Activated naive CD4-positive, alpha-beta T cell treated with anti-CD3 and anti-CD28 coated beads, Interleukin-2, amount 50 U/mL, for 16 hours (primary cell): Measurements from ENCODE around the gene ISY1.
"Not testable (repeated sequence)": the region's sequence is repeated elsewhere in the genome, so short reads cannot be mapped to it uniquely, and the experiment has no call there.

Source experiments
- DNase-seq: peaks from one replicate; pipeline ENCODE4 v3.0.0-alpha.2; 2020

ISY1 gene

DNA sequence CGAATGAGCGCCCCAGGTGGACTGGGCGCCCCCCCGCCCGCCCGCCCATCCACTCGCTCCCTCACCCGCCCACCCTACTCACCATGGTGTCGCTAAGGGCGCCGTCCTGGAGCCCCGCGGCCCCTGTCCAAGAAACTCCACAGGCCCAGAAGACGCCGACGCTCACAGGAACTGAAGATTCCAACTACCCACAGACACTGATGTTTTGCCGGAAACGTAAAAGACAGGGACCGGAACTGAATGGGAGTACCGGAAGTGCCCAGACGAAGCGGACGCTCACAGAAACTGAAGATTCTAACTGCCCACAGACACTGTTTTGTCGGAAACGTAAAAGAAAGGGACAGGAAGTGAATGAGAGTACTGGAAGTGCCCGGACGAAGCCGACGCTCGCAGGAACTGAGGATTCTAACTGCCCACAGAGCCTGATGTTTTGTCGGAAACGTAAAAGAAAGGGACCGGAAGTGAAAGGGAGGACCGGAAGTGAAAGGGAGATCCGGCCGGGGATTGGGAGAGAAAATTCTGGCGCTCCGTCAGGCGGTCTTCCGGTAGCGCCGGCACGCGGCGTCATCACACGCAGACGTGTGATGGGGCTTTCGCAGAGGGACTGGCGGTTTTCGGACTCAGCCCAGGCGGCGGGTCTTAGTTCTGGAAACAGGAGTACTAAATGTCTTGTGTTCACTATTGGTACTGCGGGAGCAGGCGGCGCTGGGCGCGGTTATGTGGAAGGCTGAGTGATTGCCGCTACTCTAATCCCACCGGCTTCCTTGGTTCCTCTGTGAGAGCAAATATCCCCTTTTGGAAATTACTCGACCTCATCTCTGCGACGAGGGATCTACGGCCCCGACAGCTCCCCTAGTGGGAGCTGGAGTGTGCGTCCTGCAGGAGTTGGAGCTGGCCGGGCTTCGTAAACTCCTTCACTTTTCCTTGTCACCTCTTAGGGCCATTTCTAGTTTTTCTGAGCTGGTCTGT is at the start of gene ISY1:
Gene ISY1 (minus strand): TSS at position 173 of the 969 bp plus-strand sequence. CDS start 88 bp downstream, at position 85.
- DNase-seq = peak; percentile 84

GRCh38 chr3:129207479-129207878 is 46.6 kb upstream of the ISY1 start:
- DNase-seq = no peak

- DNase-seq = no peak
Observed at GRCh38 chr3:129205109-129205832, 44.4 kb upstream of the ISY1 start.

DNA sequence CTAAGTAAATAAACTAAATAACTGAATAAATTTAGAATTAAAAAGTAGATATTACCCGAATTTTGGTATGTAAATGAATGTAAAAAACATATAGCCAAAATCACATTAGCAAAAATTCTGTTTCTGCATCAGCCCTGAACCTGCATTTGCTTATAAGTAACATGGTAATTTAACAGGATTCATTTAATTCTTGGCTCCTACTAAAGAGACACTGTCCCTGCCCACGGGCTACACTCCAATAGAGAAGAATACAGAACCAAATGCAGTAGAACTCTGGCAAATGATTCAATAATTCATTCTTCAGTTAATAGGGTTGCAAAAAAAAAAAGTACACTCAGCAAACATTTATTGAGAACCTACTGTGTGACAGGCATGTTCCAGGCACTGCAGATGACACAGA is 43.6 kb upstream of the ISY1 start:
- no peak for DNase-seq

DNA sequence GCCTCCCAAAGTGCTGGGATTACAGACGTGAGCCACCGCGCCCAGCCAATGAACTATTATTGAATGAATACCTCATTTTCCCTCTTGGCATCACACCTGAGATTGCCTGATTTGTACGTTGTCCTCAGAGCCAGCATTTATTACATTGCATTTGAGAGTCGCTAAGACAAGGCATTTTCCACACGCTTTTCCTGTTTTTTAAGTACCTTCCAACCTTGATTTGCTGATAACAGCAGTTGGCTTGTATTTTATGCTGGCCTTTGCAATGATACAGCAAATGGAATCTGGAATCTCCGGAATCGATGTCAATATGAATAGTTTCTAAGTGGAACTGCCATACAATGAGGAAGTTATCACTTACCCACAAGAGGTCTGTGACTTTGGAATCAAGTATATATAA is 38.5 kb upstream of the ISY1 start:
- no peak for DNase-seq

GRCh38 chr3:129197321-129197720 is 36.5 kb upstream of the ISY1 start:
- no peak for DNase-seq

DNA sequence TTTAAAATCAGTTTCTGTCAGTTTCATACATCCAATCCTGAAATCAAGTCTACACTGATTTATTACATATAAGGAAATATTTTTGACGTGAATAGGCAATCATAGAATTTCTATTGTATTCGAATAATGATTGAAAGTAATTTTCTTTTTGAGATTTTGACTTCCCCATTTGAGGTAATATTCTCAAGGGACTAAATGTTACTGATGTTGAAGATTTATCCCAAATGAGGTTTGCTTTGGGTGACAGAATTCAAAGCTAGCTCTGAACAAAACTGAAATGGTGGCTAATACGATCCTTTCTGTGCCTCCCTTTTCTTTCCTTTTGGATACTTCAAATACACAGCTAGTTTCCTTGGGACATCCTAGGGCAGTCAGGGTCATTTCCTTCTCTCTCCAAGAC is 35.7 kb upstream of the ISY1 start:
- DNase-seq = no peak

DNA sequence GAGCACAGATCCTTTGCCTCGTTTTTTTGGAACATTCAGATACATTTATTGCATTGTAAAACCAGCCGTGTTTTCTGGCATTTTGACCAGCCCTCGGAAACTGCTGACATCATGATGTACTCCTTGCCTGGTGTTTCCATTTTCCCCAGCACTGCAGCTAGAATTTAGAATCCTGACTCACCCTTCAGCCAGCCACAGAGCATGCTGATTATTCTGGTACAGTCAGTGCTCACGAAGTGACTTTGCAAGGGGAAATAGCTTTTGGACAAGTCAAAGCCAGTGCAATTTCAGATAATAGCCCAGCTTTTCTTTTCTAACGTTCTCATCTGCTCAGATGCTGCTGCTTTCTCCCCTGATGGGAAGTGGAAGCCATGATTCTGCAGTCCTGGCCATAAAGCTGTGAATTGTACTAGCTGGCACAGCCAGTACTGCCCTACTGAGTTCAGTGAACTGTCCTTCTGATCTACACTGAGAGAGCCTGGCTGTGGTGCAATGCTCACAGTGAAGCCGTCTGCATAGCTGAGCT is 34.9 kb upstream of the ISY1 start:
- no peak for DNase-seq

DNA sequence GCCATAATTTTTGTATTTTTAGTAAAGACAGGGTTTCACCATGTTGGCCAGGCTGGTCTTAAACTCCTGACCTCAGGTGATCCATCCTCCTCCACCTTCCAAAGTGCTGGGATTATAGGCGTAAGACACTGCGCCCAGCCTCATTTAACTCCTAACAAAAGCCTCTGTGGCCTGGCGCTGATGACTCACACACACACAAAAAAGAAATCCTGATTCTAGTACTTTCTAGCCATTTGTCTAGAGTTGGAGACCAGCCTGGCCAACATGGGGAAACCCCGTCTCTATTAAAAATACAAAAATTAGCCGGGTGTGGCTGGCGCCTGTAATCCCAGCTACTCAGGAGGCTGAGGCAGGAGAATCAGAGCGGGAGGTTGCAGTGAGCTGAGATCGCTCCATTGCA is 28.9 kb upstream of the ISY1 start:
- not testable (repeated sequence) for DNase-seq

DNA sequence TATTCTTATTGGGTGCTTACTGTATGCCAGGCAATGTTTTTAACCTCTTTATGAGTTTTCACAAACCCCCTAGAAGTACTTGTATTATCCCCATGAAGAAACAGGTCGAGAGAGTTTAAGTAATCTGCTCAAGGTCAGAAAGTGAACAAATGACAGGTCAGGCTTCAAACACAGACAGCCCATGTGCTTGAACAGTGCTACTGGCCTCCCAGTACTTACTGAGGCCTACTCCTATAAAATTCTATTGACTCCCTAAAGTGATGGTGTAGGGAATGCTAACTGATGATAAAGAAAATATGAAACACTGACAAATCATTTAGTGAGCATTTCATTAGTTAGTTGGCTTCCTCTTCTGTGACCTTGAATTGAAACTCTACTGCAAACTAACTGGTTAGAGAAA is 27.0 kb upstream of the ISY1 start:
- no peak for DNase-seq

GRCh38 chr3:129185783-129186182 is 24.9 kb upstream of the ISY1 start:
- no peak for DNase-seq

DNA sequence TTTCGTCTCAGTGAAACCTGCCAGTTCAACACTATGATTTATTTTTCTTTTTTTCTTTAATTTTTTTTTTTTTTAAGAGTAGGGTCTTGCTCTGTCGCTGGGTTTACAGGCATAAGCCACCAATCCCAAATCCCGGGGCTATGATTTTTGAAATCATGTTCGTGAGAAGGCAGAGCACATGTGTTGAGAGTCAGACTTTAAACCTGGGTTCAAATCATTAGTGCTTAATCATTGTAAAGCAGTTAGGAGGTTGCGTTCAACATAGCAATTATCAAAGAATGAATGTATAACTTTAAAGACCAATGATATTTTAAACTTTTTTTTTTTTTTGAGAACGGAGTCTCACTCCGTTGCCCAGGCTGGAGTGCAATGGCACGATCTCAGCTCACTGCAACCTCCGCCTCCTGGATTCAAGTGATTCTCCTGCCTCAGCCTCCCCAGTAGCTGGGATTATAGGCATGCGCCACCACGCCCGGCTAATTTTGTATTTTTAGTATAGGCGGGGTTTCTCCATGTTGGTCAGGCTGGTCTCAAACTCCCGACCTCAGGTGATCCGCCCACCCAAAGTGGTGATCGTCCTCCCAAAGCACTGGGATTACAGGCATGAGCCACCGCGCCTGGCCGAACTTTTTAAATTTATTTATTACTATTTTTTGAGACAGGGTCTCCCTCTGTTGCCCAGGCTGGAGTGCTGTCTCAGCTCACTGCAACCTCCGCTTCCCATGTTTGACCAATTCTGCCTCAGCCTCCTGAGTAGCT is 24.1 kb upstream of the ISY1 start:
- not testable (repeated sequence) for DNase-seq

DNA sequence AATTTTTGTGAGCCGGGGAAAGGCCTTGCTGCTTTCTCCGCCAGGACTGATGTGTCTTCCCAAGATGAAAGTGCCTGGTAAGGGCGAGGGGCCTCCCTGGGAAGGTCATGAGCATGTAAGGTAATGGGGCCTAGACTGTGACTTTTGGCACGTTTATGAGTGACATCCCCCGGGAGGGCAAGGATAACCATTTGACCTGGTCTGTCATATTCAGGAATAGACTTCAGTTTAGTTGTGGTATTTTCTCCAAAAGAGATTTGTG is 23.5 kb upstream of the ISY1 start:
- peak; percentile 38 for DNase-seq

GRCh38 chr3:129183569-129184395 is 22.9 kb upstream of the ISY1 start, which contains the start of gene CNBP:
Gene CNBP (minus strand): TSS chr3:129183896. CDS start chr3:129171757, 12,139 bp downstream.
- DNase-seq = peak; percentile 94

DNA sequence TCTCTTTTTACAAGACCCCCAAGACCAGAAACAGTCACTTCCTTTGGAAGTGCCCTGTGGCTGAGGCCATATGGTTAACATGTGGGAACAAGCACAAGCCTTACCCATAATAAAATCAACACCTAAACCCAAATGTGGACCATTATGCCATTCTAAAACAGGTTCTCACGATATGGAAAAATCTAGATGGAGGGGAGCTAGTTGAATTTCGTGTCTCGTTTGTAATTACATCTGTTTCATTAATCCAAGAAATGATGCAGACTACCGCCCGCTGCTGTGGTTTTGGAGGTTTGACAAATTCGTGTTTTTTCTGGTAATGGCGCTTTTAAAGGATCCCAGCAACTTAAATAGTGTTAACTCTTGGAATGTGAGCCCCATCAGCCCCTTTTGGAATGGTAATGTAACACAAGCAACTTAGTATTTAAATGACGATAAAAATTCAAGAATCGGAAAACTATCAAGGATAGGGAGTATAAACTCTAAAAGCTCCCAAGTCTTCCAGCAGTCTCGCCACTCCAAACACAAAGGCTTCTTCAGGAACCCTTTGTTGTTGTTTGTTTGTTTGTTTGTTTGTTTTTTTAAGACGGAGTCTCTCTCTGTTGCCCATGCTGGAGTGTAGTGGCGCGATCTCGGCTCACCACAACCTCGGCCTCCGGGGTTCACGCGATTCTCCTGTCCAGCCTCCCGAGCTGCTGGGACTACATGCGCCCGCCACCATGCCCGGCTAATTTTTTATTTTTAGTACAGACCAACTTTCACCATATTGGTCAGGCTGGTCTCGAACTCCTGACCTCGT is 21.7 kb upstream of the ISY1 start:
- peak; percentile 39 for DNase-seq

DNA sequence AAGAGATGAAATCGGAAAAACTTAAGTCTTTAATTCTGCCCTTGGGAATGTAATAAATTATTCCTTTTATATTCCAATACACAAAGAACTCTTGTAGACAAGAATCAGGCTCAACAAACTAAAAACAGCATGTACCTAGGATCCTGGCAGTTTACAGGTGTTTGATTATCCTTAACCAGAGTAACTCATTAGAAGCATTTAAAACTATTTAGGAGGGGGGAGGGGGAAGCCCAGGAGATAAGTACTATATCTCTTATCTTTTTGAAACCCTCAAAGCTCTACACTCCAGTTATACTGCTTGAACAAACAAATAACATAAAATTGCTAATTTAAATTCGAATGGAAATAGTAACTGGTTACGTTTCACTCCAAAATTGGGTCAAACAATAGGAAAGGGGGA is 21.0 kb upstream of the ISY1 start:
- DNase-seq = no peak

GRCh38 chr3:129180461-129180860 is 19.6 kb upstream of the ISY1 start:
- no peak for DNase-seq

DNA sequence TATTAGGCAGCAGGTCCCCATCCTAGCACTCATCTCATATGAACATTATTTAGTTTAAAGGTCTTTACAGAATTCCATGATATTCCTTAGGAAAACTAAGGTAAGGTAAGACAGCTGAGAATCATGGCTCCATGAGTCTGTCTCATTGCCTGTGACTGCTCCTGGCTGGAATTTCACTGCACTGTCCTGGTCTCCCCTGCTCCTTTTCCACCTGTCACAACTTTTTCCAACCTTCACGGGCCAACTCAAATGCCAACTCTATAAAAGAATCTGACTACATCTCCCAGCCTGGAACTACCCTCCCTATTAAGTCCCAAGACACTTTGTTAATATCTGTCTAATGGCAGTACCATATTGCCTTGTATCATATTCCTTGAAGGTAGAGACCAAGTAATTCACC is 15.2 kb upstream of the ISY1 start:
- DNase-seq = no peak

DNA sequence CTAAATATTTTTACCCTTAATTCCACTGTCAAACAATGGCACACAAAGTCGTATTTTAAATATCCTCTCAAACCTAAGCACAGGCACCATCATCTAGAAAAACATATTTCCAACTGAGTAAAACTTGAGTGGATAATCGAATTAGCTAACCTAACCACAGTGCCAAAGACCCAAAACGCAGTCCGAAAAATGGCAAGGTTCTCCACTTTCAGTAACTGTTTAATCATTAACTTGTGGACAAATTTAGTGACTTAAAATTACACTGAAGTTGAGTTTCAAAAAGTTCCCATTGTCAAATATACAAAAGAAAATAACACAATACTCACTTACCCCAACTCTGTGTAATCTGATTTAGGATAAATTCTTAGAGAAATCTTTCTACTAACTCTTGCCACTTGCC is 12.9 kb upstream of the ISY1 start:
- DNase-seq = no peak

- DNase-seq = no peak
Observed at GRCh38 chr3:129173206-129173605, 12.3 kb upstream of the ISY1 start.

DNA sequence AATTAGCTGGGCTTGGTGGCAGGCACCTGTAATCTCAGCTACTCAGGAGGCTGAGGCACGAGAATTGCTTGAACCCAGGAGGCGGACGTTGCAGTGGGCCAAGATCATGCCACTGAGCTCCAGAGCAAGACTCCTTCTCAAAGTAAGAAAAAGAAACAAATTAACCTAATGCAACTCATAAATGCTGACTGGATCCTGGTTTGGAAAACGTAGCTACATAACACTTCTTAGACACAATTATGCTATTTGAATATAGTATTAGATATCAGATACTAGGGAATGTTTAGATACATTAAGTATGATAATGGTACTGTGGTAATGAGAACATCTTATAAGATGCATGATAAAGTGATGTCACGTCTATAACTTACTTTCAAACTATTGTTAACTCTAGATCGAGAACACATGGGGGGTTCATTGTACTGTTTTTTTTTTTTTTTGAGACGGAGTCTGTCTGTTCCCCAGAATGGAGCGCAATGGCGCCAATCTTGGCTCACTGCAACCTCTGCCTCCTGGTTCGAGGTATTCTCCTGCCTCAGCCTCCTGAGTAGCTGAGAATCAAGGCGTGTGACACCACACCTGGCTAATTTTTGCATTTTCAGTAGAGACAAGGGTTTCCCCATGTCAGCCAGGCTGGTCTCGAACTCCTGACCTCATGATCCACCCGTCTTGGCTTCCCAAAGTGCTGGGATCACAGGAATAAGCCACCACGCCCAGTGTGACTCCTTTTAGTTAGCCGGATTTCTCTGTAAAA is 5.9 kb upstream of the ISY1 start:
- no peak for DNase-seq
